Lower leg skin (tissue), 3 donors: ENCODE measurements around the gene PREP.

Source experiments
- POLR2A ChIP-seq, 2 donors: fragments of 450-650 bp; IDR thresholded peaks; one replicate each; pipeline ENCODE4 v1.6.1; 2016 to 2017; ENCODE audit warnings: antibody characterized with exemption in 2 of 2, mild to moderate bottlenecking in 1 of 2, moderate library complexity in 1 of 2
- TF ChIP-seq, protein P1 (sequence below), 3 donors: fragments of 450-650 bp; IDR thresholded peaks; one replicate each; pipeline ENCODE4 v1.5.1; 2016; ENCODE audit warnings: antibody characterized with exemption in 3 of 3, mild to moderate bottlenecking in 3 of 3, moderate library complexity in 2 of 3

DNA sequence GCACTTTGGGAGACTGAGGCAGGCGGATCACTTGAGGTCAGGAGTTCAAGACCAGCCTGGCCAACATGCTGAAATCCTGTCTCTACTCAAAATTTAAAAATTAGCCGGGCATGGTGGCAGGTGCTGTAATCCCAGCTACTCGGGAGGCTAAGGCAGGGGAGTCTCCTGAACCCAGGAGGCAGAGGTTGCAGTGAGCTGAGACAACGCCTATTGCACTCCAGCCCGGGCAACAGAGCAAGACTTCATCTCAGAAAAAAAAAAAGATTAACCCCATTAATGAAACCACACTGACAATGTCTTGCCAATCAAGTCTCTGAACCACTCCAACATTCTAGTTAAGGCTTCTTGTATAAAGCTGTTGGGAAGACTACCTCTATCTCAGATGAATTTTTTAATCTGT is 4.0 kb downstream of the PREP start:
- TF ChIP-seq, protein P1, sequence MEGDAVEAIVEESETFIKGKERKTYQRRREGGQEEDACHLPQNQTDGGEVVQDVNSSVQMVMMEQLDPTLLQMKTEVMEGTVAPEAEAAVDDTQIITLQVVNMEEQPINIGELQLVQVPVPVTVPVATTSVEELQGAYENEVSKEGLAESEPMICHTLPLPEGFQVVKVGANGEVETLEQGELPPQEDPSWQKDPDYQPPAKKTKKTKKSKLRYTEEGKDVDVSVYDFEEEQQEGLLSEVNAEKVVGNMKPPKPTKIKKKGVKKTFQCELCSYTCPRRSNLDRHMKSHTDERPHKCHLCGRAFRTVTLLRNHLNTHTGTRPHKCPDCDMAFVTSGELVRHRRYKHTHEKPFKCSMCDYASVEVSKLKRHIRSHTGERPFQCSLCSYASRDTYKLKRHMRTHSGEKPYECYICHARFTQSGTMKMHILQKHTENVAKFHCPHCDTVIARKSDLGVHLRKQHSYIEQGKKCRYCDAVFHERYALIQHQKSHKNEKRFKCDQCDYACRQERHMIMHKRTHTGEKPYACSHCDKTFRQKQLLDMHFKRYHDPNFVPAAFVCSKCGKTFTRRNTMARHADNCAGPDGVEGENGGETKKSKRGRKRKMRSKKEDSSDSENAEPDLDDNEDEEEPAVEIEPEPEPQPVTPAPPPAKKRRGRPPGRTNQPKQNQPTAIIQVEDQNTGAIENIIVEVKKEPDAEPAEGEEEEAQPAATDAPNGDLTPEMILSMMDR (IDR thresholded peaks at IDR 0.05) = no peak
- no peak for TF ChIP-seq POLR2A (IDR thresholded peaks at IDR 0.05)
